Upper lobe of right lung (tissue), 1 donor: ENCODE results near the gene MYL7. TPM values are rescaled to one million over a fixed set of nuclear protein-coding genes. Genes with fewer than 3 reads are reported as not detected.

Experiments
- ATAC-seq: fragments of 200-7000 bp; cut with Tn5 transposase; one replicate; pipeline ENCODE4 v1.9.1; 2020; ENCODE audit warnings: mild to moderate bottlenecking, moderate library complexity
- DNase-seq: peaks from one replicate; pipeline ENCODE4 v3.0.0-alpha.2; 2020
- H3K27ac ChIP-seq: fragments of 200-600 bp; one replicate; pipeline ENCODE4 v1.8.0; 2022
- H3K27me3 ChIP-seq: fragments of 200-600 bp; one replicate; pipeline ENCODE4 v1.8.0; 2022; ENCODE audit warnings: mild to moderate bottlenecking
- H3K36me3 ChIP-seq: fragments of 200-600 bp; one replicate; pipeline ENCODE4 v1.8.0; 2022
- H3K4me1 ChIP-seq: fragments of 200-600 bp; one replicate; pipeline ENCODE4 v1.8.0; 2022
- H3K4me3 ChIP-seq: fragments of 200-600 bp; one replicate; pipeline ENCODE4 v1.8.0; 2022; ENCODE audit warnings: mild to moderate bottlenecking
- H3K9me3 ChIP-seq: fragments of 200-600 bp; one replicate; pipeline ENCODE4 v1.8.0; 2022
- CTCF ChIP-seq: fragments of 200-600 bp; IDR thresholded peaks from one replicate; pipeline ENCODE4 v1.8.0; 2022; ENCODE audit warnings: antibody characterized with exemption
- intact Hi-C: fragments of 100-400 bp; cut with DNase I; formaldehyde crosslinking; loops from one replicate; pipeline ENCODE4 v1.11.0; 2022
- total RNA-seq: library from RNA; stranded (reverse); fragmentation: NEBNext Ultra II Directional; extraction: Animal tissue kit (Norgen Biotek cat#: 25700); gene quantifications from one replicate; pipeline ENCODE4 v1.2.1, GENCODE V29; 2021
- donor health status: DM: no; HTN: yes; CAD: no; lungs with severe emphysema.

Gene MYL7
- total RNA-seq, 1 donor from 2014 or later, result 3.1 TPM

GRCh38 chr7:44187636-44188416 is 46.7 kb upstream of the MYL7 start:
- Histone ChIP-seq H3K36me3 (no peaks in the 10 kb centered on the region), H3K4me3 (no peak overlapping the region), H3K27ac (no peak overlapping the region), H3K9me3 (no peaks in the 10 kb centered on the region), H3K27me3 (no peaks in the 10 kb centered on the region), H3K4me1 (no peaks in the 10 kb centered on the region)
- peak; percentile 55 for DNase-seq
- intact Hi-C loops, result no loop called here
- no peak for TF ChIP-seq CTCF
- no peak for ATAC-seq

GRCh38 chr7:44186736-44187135 is 45.6 kb upstream of the MYL7 start:
- ATAC-seq (no peak), DNase-seq (peak; percentile 28)
- H3K9me3 ChIP-seq, result no peaks in the 10 kb centered on the region
- no peaks in the 10 kb centered on the region for H3K27me3 ChIP-seq
- H3K4me1 ChIP-seq, result no peaks in the 10 kb centered on the region
- H3K36me3 ChIP-seq, result no peaks in the 10 kb centered on the region
- H3K27ac ChIP-seq, result no peak overlapping the region
- no peak overlapping the region for H3K4me3 ChIP-seq
- intact Hi-C loops, result no loop called here
- no peak for TF ChIP-seq CTCF

- H3K4me3 ChIP-seq, result no peak overlapping the region
- H3K4me1 ChIP-seq, result no peaks in the 10 kb centered on the region
- DNase-seq, result peak; percentile 54
- H3K27me3 ChIP-seq, result no peaks in the 10 kb centered on the region
- no peak for TF ChIP-seq CTCF
- H3K36me3 ChIP-seq, result no peaks in the 10 kb centered on the region
- intact Hi-C loops, result no loop called here
- H3K9me3 ChIP-seq, result no peaks in the 10 kb centered on the region
- no peak for ATAC-seq
- no peak overlapping the region for H3K27ac ChIP-seq
Measured at GRCh38 chr7:44185729-44186128, 44.6 kb upstream of the MYL7 start.

- Histone ChIP-seq H3K4me1 (no peaks in the 10 kb centered on the region), H3K36me3 (no peaks in the 10 kb centered on the region), H3K27ac (no peak overlapping the region), H3K27me3 (no peaks in the 10 kb centered on the region), H3K4me3 (no peak overlapping the region), H3K9me3 (no peaks in the 10 kb centered on the region)
- intact Hi-C loops, result no loop called here
- no peak for ATAC-seq
- DNase-seq, result no peak
- TF ChIP-seq CTCF, result no peak
Measured at GRCh38 chr7:44184873-44185446, 43.8 kb upstream of the MYL7 start.

GRCh38 chr7:44184206-44184872 is 43.2 kb upstream of the MYL7 start:
- no peaks in the 10 kb centered on the region for H3K36me3 ChIP-seq
- no peaks in the 10 kb centered on the region for H3K27me3 ChIP-seq
- DNase-seq, result peak; percentile 42
- ATAC-seq, result no peak
- no peaks in the 10 kb centered on the region for H3K9me3 ChIP-seq
- TF ChIP-seq CTCF, result no peak
- H3K4me1 ChIP-seq, result no peaks in the 10 kb centered on the region
- intact Hi-C loops, result no loop called here
- no peak overlapping the region for H3K27ac ChIP-seq
- no peak overlapping the region for H3K4me3 ChIP-seq
